Suprapubic skin (tissue), 3 donors: ENCODE measurements around the gene STKLD1.

ENCODE experiments used
- CTCF ChIP-seq, 2 donors: fragments of 200-600 bp in 1 of 2; fragments of 450-650 bp in 1 of 2; sonication (generic) in 1 of 2; IDR thresholded peaks; one replicate each; pipeline ENCODE4 v1.5.1; 2016 to 2019; ENCODE audit warnings: antibody characterized with exemption in 2 of 2, mild to moderate bottlenecking in 1 of 2, moderate library complexity in 1 of 2
- POLR2AphosphoS5 ChIP-seq, 3 donors: sonication (generic); formaldehyde crosslinking; IDR thresholded peaks; one replicate each; pipeline ENCODE4 v1.6.1; 2017; ENCODE audit warnings: antibody characterized with exemption in 3 of 3

GRCh38 chr9:133377721-133378216 is 1.6 kb downstream of the STKLD1 start:
- TF ChIP-seq POLR2AphosphoS5 (IDR thresholded peaks at IDR 0.05), result peak in 1 of 3 donors; percentile 58
- TF ChIP-seq CTCF (IDR thresholded peaks at IDR 0.05), result no peak
